ENCODE results near the gene KCNQ1.

DNA sequence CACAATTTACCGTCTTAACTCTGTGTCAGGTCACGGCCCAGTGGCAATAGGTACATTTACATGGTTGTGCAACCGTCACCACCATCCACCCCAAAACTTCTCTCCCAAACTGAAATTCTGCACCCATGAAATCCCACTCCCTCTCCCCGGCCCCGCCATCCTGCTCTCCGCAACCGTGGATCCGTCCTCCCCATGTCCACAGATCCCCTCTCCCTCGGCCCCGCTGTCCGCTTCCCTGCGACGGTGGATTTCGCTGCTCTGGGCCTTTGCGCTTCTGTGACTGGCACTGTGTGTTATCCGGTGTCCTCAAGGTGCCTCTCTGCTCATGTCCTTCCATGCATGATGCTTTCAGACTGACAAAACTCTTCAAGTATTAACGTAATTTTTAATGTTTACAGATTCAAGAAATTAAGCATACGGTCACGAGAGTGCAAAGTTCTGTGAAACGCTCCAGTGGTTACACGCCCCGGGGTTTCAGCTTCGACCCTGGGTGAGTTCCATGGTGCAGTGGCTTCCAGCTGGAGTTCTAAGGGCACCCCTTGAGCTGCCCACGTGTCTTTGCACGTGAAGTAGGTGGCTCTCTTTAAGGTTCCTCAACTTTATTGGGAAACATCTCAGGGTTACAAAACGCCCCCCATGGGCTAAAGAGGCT is 76.4 kb downstream of the KCNQ1 start:
- TF ChIP-seq, protein P1, sequence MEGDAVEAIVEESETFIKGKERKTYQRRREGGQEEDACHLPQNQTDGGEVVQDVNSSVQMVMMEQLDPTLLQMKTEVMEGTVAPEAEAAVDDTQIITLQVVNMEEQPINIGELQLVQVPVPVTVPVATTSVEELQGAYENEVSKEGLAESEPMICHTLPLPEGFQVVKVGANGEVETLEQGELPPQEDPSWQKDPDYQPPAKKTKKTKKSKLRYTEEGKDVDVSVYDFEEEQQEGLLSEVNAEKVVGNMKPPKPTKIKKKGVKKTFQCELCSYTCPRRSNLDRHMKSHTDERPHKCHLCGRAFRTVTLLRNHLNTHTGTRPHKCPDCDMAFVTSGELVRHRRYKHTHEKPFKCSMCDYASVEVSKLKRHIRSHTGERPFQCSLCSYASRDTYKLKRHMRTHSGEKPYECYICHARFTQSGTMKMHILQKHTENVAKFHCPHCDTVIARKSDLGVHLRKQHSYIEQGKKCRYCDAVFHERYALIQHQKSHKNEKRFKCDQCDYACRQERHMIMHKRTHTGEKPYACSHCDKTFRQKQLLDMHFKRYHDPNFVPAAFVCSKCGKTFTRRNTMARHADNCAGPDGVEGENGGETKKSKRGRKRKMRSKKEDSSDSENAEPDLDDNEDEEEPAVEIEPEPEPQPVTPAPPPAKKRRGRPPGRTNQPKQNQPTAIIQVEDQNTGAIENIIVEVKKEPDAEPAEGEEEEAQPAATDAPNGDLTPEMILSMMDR (optimal IDR thresholded peaks at IDR 0.05 in 1 of 3, IDR thresholded peaks at IDR 0.05 in 1 of 3, conservative IDR thresholded peaks at IDR 0.05 in 1 of 3; ENCODE audit: extremely low read depth in 1 of 3, insufficient read depth in 2 of 3, low read length in 3 of 3) = no peak
- no peak for TF ChIP-seq EZH2 (IDR thresholded peaks at IDR 0.05; ENCODE audit: low read length)

All from keratinocyte (primary cell).